BJ (cell line): ENCODE data around the gene RPS21. TPM values are rescaled to one million over a fixed set of nuclear protein-coding genes. Genes with fewer than 3 reads are reported as not detected.

ENCODE experiments used
- CTCF ChIA-PET: fragments of 350-600 bp; formaldehyde crosslinking; extraction: SDS; loops from one replicate; lab custom pipeline; 2021; ENCODE audit warnings: antibody characterized with exemption, inconsistent platforms; lab: Yijun Ruan, JAX
- POLR2A ChIA-PET: fragments of 300-600 bp; sonication (Branson Sonifier 250); formaldehyde crosslinking; extraction: SDS; loops from one replicate; lab custom pipeline; 2021; ENCODE audit warnings: antibody characterized with exemption; lab: Charles Lee
- DNase-seq: peaks from one replicate; pipeline ENCODE4 v3.0.0-alpha.2; 2011; ENCODE audit warnings: low read depth
- H3K27me3 ChIP-seq: 2 replicates; pipeline ENCODE4 v1.6.0; 2011; ENCODE audit warnings: low read length; ENCODE audit not compliant: control insufficient read depth, insufficient read depth
- H3K36me3 ChIP-seq: 2 replicates; pipeline ENCODE4 v1.5.1; 2011; ENCODE audit warnings: low read length; ENCODE audit not compliant: control insufficient read depth, insufficient read depth
- H3K4me3 ChIP-seq: 2 replicates; pipeline ENCODE4 v1.5.1; 2011; ENCODE audit warnings: low read depth, mild to moderate bottlenecking, control low read depth, low read length
- polyA plus RNA-seq: library from polyadenylated mRNA; depleted of rRNA; stranded (reverse); fragments of >200 nt; gene quantifications from 2 replicates; pipeline ENCODE4 v1.2.3, GENCODE V29; 2011
- TF ChIP-seq, protein P1 (sequence below): IDR thresholded peaks from 2 replicates; pipeline ENCODE4 v1.5.1; 2011; ENCODE audit warnings: low read depth, mild to moderate bottlenecking, control low read depth, inconsistent platforms, low read length, moderate library complexity; ENCODE audit not compliant: insufficient read depth

RPS21 gene
- polyA plus RNA-seq, 1 experiment: 3,818 TPM

GRCh38 chr20:62413025-62413570 is 26.2 kb downstream of the RPS21 start:
- TF ChIP-seq, protein P1, sequence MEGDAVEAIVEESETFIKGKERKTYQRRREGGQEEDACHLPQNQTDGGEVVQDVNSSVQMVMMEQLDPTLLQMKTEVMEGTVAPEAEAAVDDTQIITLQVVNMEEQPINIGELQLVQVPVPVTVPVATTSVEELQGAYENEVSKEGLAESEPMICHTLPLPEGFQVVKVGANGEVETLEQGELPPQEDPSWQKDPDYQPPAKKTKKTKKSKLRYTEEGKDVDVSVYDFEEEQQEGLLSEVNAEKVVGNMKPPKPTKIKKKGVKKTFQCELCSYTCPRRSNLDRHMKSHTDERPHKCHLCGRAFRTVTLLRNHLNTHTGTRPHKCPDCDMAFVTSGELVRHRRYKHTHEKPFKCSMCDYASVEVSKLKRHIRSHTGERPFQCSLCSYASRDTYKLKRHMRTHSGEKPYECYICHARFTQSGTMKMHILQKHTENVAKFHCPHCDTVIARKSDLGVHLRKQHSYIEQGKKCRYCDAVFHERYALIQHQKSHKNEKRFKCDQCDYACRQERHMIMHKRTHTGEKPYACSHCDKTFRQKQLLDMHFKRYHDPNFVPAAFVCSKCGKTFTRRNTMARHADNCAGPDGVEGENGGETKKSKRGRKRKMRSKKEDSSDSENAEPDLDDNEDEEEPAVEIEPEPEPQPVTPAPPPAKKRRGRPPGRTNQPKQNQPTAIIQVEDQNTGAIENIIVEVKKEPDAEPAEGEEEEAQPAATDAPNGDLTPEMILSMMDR: no peak
- POLR2A ChIA-PET: no interaction called here
- no peak for DNase-seq
- Histone ChIP-seq H3K27me3 (no peaks in the 10 kb centered on the region; the same call in 1 of the 2 replicates), H3K4me3 (no peak overlapping the region), H3K36me3 (no peaks in the 10 kb centered on the region)
- CTCF ChIA-PET: no interaction called here

GRCh38 chr20:62413896-62414481 is 27.1 kb downstream of the RPS21 start:
- Histone ChIP-seq H3K27me3 (no peaks in the 10 kb centered on the region; the same call in 1 of the 2 replicates), H3K36me3 (no peaks in the 10 kb centered on the region), H3K4me3 (no peak overlapping the region)
- ChIA-PET CTCF (no interaction called here), POLR2A (no interaction called here)
- TF ChIP-seq, protein P1: no peak
- DNase-seq: no peak

GRCh38 chr20:62415354-62416111 is 28.6 kb downstream of the RPS21 start:
- Histone ChIP-seq H3K4me3 (no peak overlapping the region), H3K36me3 (no peaks in the 10 kb centered on the region), H3K27me3 (no peaks in the 10 kb centered on the region; the same call in 1 of the 2 replicates)
- no peak for DNase-seq
- ChIA-PET CTCF (no interaction called here), POLR2A (no interaction called here)
- TF ChIP-seq, protein P1: no peak

DNA sequence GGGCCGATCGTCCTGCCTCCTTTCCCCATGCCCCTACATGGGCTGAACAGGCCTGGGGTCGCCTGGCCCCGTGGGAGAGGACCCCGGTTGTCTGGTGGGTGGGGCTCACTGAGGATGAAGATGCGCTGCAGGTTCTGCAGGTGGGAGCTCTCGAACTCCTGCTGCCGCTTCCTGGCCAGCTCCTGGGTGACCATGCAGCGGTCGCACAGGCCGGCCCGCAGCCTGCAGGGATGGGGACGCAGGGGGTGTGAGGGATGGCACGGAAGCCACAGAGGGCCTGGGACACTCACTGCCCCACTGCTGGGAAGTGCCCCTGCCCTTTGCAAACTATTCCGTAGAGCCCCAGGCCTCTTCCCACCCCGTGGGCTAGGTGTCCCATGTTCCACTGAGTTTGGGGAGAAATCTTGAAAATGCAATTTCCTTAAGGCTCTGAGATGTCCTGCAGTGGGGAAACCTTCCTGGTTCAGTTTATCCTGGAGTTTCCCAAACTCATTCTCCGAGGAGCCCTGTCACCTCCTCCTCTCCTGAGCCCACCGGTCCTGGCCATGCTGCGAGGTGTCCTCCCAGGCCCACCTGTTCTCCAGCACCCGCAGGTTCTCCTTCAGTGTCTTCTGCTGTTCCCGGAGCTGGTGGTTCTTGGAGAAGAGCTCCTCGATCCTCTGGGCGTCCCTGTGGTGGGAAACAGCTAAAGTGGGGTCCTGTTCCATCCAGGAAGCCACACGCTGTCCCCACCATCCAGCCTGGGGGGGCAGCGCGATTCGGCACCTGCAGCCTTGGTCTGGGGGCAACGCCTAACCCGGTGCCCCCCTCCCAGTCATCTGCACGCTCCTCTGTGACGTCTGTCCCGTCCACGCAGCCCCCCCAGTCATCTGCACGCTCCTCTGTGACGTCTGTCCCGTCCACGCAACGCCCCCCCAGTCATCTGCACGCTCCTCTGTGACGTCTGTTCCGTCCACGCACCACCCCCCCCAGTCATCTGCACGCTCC is 30.0 kb downstream of the RPS21 start:
- H3K36me3 ChIP-seq: no peaks in the 10 kb centered on the region
- no peak overlapping the region for H3K4me3 ChIP-seq
- H3K27me3 ChIP-seq: no peaks in the 10 kb centered on the region; the same call in 1 of the 2 replicates
- POLR2A ChIA-PET: no interaction called here
- DNase-seq: no peak
- CTCF ChIA-PET: no interaction called here
- TF ChIP-seq, protein P1: no peak
